DOHH2 (cell line): ENCODE results near the gene MST1R.
"Not testable (repeated sequence)": the region's sequence is repeated elsewhere in the genome, so short reads cannot be mapped to it uniquely, and the experiment has no call there.

ENCODE experiments used
- H3F3A ChIP-seq: fragments of 200-600 bp; sonication (generic), shearing (Covaris generic); 2 replicates; pipeline ENCODE4 v1.6.0; 2016; ENCODE audit warnings: antibody characterized with exemption, mild to moderate bottlenecking; ENCODE audit not compliant: control insufficient read depth, insufficient read depth
- H3K27ac ChIP-seq: fragments of 200-600 bp; sonication (generic); 2 replicates; pipeline ENCODE4 v1.5.1; 2014; ENCODE audit warnings: low read depth, mild to moderate bottlenecking, low read length, moderate library complexity
- H3K27me3 ChIP-seq: fragments of 200-600 bp; sonication (generic); 2 replicates; pipeline ENCODE4 v1.6.1; 2014; ENCODE audit warnings: mild to moderate bottlenecking, low read length, mixed read lengths; ENCODE audit not compliant: control insufficient read depth
- H3K36me3 ChIP-seq: fragments of 200-600 bp; sonication (generic); 2 replicates; pipeline ENCODE4 v1.6.1; 2014; ENCODE audit warnings: mild to moderate bottlenecking, low read length, moderate library complexity, mixed read lengths; ENCODE audit not compliant: control insufficient read depth
- H3K4me1 ChIP-seq: fragments of 200-600 bp; sonication (generic); 2 replicates; pipeline ENCODE4 v1.6.1; 2014; ENCODE audit warnings: mild to moderate bottlenecking, low read length, mixed read lengths; ENCODE audit not compliant: control insufficient read depth
- H3K4me2 ChIP-seq: fragments of 200-600 bp; sonication (generic); 2 replicates; pipeline ENCODE4 v1.6.0; 2014; ENCODE audit warnings: mild to moderate bottlenecking, low read length, moderate library complexity
- H3K4me3 ChIP-seq: fragments of 200-600 bp; sonication (generic); 2 replicates; pipeline ENCODE4 v1.5.1; 2014; ENCODE audit warnings: mild to moderate bottlenecking, low read length, mixed read lengths
- H3K79me2 ChIP-seq: fragments of 200-600 bp; sonication (generic); 2 replicates; pipeline ENCODE4 v1.6.1; 2014; ENCODE audit warnings: mild to moderate bottlenecking, low read length, mixed read lengths; ENCODE audit not compliant: control insufficient read depth
- H3K9me2 ChIP-seq: fragments of 200-600 bp; sonication (generic); replicated peaks from 2 replicates; pipeline ENCODE4 v1.6.1; 2014; ENCODE audit warnings: mild to moderate bottlenecking, low read length, mixed read lengths; ENCODE audit not compliant: control insufficient read depth
- H3K9me3 ChIP-seq: fragments of 200-600 bp; sonication (generic); 2 replicates; pipeline ENCODE4 v1.6.1; 2014; ENCODE audit warnings: antibody characterized with exemption, low read length, mixed read lengths; ENCODE audit not compliant: control insufficient read depth, insufficient read depth
- H4K20me1 ChIP-seq: fragments of 200-600 bp; sonication (generic); 2 replicates; pipeline ENCODE4 v1.6.0; 2014; ENCODE audit warnings: low read depth, mild to moderate bottlenecking, antibody characterized with exemption, low read length, moderate library complexity; ENCODE audit not compliant: control insufficient read depth, insufficient read depth
- CTCF ChIP-seq: fragments of 200-600 bp; sonication (generic); IDR thresholded peaks from one replicate; pipeline ENCODE4 v1.5.1; 2014; ENCODE audit warnings: antibody characterized with exemption, mild to moderate bottlenecking, low read depth, low read length; ENCODE audit not compliant: poor library complexity, severe bottlenecking
- EZH2phosphoT487 ChIP-seq: fragments of 200-600 bp; sonication (generic); IDR thresholded peaks from 2 replicates; pipeline ENCODE4 v1.6.1; 2017; ENCODE audit warnings: borderline replicate concordance, mild to moderate bottlenecking, antibody characterized with exemption, low read length, moderate library complexity, mixed read lengths

The MST1R gene

GRCh38 chr3:49925485-49925884 is 21.8 kb upstream of the MST1R start:
- peaks cover 28% of the 10 kb centered on the region for H3K4me1 ChIP-seq
- no peaks in the 10 kb centered on the region for H3K9me3 ChIP-seq
- no peak overlapping the region for H3K4me2 ChIP-seq
- TF ChIP-seq EZH2phosphoT487 (no peak), CTCF (no peak)
- H3K9me2 ChIP-seq = no peaks in the 10 kb centered on the region
- no peaks in the 10 kb centered on the region for H3K27me3 ChIP-seq
- H4K20me1 ChIP-seq = no peaks in the 10 kb centered on the region
- H3F3A ChIP-seq = no peaks in the 10 kb centered on the region
- no peak overlapping the region for H3K4me3 ChIP-seq
- H3K27ac ChIP-seq = no peak overlapping the region
- peaks cover 45% of the 10 kb centered on the region for H3K79me2 ChIP-seq
- peaks cover 19% of the 10 kb centered on the region for H3K36me3 ChIP-seq

- no peaks in the 10 kb centered on the region for H3K9me2 ChIP-seq
- H3K79me2 ChIP-seq = peaks cover 48% of the 10 kb centered on the region
- no peak overlapping the region for H3K4me3 ChIP-seq
- no peaks in the 10 kb centered on the region for H4K20me1 ChIP-seq
- 0 out of 2 replicates have a peak, but pooled peaks cover 2% of the 10 kb centered on the region for H3F3A ChIP-seq
- H3K27ac ChIP-seq = no peak overlapping the region
- no peaks in the 10 kb centered on the region for H3K27me3 ChIP-seq
- H3K36me3 ChIP-seq = peaks cover 19% of the 10 kb centered on the region
- H3K9me3 ChIP-seq = no peaks in the 10 kb centered on the region
- TF ChIP-seq CTCF (no peak), EZH2phosphoT487 (no peak)
- peaks cover 21% of the 10 kb centered on the region for H3K4me1 ChIP-seq
- H3K4me2 ChIP-seq = no peak overlapping the region
Measured at GRCh38 chr3:49924683-49925082, 21.0 kb upstream of the MST1R start.

- not testable (repeated sequence) for H3K9me2 ChIP-seq, H3K36me3 ChIP-seq, H4K20me1 ChIP-seq, H3K4me1 ChIP-seq, H3K27me3 ChIP-seq, H3K27ac ChIP-seq, H3K4me3 ChIP-seq, H3K9me3 ChIP-seq, H3F3A ChIP-seq, H3K4me2 ChIP-seq
- peaks cover 13% of the 10 kb centered on the region for H3K79me2 ChIP-seq
Measured at GRCh38 chr3:49917806-49918590, 14.3 kb upstream of the MST1R start.

GRCh38 chr3:49916686-49917085 is 13.0 kb upstream of the MST1R start:
- TF ChIP-seq EZH2phosphoT487 = no peak
- no peak for TF ChIP-seq CTCF

More at GRCh38 chr3:49916686-49917085, 13.0 kb upstream of the MST1R start:
- no peak overlapping the region for H3K4me2 ChIP-seq
- no peaks in the 10 kb centered on the region for H3K4me1 ChIP-seq
- H3K79me2 ChIP-seq = peaks cover 13% of the 10 kb centered on the region
- H3K27me3 ChIP-seq = no peaks in the 10 kb centered on the region
- H4K20me1 ChIP-seq = no peaks in the 10 kb centered on the region
- H3K36me3 ChIP-seq = peaks cover 11% of the 10 kb centered on the region
- H3K9me2 ChIP-seq = no peaks in the 10 kb centered on the region
- no peak overlapping the region for H3K27ac ChIP-seq
- no peak overlapping the region for H3K4me3 ChIP-seq
- no peaks in the 10 kb centered on the region for H3K9me3 ChIP-seq
- H3F3A ChIP-seq = 0 out of 2 replicates have a peak, but pooled peaks cover 3% of the 10 kb centered on the region
